GM18508 (cell line): ENCODE measurements around the gene RSRC2.
"Not testable (repeated sequence)": the region's sequence is repeated elsewhere in the genome, so short reads cannot be mapped to it uniquely, and the experiment has no call there.

ENCODE experiments used
- ATAC-seq: cut with Tn5 transposase; IDR thresholded peaks from one replicate; pipeline ENCODE4 v1.9.1; 2021; ENCODE audit warnings: moderate number of reproducible peaks; ENCODE audit not compliant: insufficient read depth, unreplicated experiment

RSRC2 gene

GRCh38 chr12:122489038-122489437 is 37.7 kb downstream of the RSRC2 start:
- no peak for ATAC-seq

DNA sequence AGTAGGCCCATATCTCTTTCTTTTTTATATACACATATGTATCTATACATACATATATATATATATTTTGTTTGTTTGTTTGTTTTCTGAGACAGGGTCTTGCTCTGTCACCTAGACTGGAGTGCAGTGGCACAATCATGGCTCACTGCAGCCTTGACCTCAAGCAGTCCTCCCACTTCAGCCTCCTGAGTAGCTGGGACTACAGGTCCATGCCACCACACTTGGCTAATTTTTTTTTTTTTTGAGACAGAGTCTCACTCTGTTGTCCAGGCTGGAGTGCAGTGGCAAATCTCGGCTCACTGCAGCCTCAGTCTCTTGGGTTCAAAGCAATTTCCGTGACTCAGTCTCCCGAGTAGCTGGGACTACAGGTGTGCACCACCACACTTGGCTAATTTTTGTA is 38.9 kb downstream of the RSRC2 start:
- ATAC-seq = not testable (repeated sequence)

DNA sequence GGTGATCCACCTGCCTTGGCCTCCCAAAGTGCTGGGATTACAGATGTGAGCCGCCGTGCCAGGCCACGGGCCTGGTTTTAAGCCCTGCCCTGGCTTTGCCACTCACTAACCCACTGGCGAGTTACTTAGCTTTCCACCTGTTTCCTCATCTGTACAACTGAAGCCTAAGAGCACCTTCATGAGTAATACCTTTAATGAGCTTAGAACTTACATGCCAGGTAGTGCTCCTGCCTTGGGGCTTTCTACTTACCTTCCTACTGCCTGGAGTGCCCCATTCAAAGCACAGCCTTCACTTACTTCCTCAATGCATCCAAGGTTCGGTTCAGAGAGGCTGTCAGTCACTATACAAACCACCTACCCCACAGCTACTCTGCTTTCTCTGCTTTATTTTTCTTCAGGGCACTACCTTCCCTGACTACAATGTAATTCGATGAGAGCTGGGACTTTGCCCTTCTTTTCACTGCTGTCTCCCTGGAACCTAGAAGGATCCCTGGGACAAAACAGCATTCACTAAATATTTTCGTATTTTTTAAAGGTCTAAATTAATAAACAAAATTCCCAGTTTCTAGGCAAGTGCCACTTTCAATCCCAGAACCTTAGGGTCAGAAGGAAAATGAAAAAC is 39.8 kb downstream of the RSRC2 start:
- ATAC-seq = no peak

GRCh38 chr12:122486360-122486759 is 40.4 kb downstream of the RSRC2 start:
- ATAC-seq = not testable (repeated sequence)

- not testable (repeated sequence) for ATAC-seq
Observed at GRCh38 chr12:122484385-122484784, 42.4 kb downstream of the RSRC2 start.

DNA sequence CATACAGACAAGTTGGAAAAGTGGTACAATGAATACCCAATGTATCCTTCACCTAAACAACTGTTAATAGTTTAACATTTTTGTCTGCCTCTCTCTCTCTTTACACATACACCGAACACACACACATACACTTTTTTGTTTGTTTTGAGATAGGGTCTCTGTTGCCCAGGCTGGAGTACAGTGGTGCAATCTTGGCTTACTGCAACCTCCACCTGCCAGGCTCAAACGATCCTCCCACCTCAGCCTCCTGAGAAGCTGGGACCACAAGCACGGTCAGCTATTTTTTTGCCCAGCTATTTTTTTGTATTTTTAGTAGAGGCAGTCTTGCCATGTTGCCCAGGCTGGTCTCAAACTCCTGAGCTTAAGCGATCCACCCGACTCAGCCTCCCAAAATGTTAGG is 42.8 kb downstream of the RSRC2 start:
- no peak for ATAC-seq

GRCh38 chr12:122481861-122482260 is 44.9 kb downstream of the RSRC2 start:
- ATAC-seq = no peak

DNA sequence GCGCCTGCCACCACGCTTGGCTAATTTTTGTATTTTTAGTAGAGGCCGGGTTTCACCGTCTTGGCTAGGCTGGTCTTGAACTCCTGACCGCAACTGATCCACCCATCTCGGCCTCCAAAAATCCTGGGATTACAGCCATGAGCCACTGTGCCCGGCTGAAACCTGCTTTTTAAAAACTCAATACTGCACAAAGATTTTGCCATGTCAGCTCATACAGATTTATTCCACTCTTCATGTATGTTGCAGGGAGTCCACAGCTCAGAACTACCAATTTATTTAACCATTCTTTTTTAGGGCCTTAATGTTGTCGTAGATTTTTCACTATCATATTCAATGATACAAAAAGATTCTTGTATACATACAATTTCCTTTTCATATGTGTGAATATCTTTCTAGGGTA is 46.0 kb downstream of the RSRC2 start:
- no peak for ATAC-seq

DNA sequence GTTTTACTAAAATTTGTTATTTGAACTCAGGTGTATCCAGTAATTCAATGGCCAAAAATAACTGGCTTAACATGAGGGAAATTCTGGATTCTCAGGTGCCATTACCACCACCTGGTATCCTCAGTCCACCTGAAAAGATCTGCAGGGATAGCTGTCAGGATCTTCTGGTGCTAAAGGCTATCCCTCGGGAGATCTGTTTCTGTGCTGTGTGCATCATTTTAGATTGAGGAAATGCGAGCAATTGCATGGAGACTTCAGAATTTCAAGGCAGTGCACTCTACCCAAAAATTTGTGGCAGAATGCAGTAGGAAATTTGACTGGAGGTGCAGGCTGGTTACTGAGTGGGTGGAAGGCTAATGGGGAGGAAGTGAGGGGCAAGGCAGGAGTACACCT is 52.4 kb downstream of the RSRC2 start:
- ATAC-seq = no peak

DNA sequence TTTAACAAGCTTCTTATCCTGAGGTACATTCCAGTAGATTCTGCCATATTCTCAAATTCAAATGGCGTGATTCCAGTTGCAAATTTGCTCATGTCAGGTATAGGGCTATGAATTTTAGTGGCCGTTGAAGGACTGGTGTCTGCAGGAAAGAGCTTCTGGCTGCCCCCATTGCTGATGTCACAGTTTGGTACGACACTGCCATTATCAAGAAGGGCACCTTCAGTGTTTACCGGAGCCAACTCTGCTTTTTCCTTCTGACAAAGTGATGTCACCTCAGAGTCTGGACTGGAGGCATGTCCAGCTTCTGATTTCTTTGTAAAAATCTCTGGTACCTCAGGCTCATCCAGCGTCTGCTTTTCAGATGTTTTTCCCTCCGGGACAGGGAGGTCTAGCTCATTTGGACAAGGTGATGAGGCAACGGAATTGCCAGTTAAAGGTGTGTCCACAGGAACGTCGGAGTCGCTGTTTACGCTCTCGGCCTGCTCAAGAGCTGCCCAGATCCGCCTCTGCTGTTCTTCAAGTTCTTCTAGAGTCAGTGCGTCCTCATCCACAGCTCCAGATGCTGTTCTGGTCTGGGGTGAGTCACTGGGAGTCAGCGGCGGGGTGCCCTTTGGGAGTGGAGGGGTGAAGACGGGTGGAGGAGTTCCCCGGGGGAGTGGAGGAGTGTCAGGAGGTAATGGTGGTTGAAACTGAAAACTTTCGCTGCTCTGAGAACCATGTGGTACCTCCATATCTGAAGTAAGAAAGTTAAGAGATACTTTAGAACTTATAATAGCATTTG is 53.0 kb downstream of the RSRC2 start:
- no peak for ATAC-seq

DNA sequence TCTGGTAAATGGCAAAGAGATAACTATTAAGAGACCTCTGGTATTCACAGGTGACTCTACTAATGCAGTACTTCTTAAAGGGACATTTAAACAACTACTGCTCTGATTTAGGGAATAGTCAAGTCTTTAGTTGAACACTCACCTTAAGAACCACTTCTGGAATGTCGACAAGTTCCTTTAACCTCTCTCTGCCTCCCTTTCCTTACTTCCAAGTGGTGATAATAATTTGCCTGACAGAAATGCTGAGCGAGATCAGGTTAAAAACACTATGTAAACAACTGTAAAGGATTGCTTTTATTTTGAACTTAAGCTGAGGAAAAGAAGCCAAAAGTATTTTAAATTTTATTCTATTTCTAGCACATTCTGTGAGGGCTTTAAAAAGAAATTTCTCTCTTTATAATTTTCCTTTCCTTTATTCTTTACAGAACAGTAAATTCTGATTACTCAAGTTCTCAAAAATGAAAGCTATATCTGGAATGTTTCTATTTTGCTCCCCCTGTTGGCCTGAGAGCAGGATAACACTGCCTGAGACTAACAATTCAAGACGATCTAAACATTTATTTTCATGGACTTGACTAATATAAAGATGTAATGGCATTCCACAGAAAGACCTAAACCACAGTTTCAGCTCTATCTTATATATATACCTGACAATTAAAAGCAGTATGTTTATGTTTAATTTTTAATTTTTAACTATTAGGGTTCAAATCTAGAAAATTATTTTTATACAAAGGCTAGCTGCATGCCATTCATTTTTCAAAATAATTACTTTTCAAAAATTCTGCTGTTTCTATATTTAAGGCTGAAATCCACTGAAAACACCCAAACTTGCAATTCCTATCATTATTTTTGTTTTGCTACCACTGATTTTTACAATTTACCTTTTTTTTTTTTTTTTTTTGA is 55.2 kb downstream of the RSRC2 start:
- ATAC-seq = no peak

DNA sequence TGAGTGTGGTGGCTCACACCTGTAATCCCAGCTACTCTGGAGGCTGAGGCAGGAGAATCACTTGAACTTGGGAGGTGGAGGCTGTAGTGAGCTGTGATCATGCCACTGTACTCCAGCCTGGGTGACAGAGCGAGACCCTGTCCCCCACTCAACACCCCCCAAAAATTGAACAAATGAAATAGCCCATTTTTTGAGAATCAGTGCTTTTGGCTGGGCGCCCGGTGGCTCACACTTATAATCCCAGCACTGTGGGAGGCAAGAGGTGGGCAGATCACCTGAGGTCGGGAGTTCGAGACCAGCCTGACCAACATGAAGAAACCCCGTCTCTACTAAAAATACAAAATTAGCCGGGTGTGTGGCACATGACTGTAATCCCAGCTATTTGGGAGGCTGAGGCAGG is 56.2 kb downstream of the RSRC2 start:
- ATAC-seq = not testable (repeated sequence)

- not testable (repeated sequence) for ATAC-seq
Observed at GRCh38 chr12:122469856-122470255, 56.9 kb downstream of the RSRC2 start.

- no peak for ATAC-seq
Observed at GRCh38 chr12:122467983-122468382, 58.8 kb downstream of the RSRC2 start.

DNA sequence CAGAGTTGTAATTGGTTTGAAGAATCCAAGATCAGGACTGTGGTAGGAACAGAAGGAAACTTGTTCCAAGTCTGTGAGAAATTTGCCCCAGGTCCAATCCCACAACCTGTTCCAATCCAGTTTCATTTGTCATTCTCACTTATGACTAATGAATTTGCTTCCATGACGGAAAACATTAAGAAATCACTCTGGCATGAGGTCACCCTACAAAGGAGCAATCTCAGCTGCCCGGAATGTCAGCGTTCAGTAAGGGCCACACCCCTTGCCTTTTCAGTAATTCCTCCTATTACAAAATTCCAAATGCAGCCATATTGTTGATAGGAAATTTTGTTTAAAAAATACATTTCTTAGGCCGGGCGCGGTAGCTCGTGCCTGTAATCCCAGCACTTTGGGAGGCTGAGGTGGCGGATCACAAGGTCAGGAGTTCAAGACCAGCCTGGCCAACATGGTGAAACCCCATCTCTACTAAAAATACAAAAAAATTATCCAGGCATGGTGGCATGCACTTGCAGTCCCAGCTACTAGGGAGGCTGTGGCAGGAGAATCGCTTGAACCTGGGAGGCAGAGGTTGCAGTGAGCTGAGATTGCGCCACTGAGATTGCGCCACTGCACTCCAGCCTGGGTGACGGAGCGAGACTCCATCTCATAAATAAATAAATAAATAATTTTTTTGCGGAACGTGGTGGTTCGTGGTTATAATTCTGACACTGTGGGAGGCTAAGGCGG is 62.3 kb downstream of the RSRC2 start:
- not testable (repeated sequence) for ATAC-seq

GRCh38 chr12:122460641-122461040 is 66.1 kb downstream of the RSRC2 start:
- no peak for ATAC-seq

- no peak for ATAC-seq
Observed at GRCh38 chr12:122460061-122460460, 66.7 kb downstream of the RSRC2 start.

GRCh38 chr12:122459211-122459610 is 67.5 kb downstream of the RSRC2 start:
- ATAC-seq = no peak

DNA sequence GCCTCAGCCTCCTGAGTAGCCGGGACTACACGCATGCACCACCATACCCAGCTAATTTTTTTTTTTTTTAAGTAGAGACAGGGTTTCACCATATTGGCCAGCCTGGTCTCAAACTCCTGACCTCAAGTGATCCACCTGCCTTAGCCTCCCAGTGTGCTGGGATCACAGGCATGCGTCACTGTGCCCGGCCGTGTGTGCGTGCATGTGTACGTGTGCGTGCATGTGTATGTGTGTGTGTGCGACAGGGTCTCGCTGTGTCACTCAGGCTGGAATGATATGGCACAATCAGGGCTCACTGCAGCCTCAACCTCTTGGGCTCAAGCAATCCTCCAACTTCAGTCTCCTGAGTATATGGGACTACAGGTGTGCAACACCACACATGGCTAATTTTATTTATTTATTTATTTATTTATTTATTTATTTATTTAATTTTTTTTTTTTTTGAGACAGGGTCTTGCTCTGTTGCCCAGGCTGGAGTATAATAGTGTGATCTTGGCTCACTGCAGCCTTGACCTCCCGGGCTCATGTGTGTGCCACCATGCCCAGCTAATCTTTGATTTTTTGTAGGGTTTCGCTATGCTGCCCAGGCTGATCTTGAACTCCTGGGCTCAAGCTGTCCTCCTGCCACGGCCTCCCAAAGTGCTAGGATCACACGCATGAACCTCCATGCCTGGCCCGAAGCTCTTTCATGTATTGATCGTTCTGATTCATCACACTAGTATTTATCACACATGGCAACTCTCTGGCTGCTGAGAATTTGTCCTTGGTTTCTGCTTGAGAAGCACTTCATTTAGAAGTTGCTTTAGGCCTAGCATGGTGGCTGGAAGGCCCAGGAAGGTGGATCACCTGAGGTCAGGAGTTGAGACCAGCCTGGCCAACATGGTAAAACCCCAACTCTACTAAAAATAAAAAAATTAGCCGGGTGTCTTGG is 68.4 kb downstream of the RSRC2 start:
- ATAC-seq = no peak
